Lower lobe of right lung (tissue), 2 donors: Measurements from ENCODE around the gene FAM118A. TPM values are rescaled to one million over a fixed set of nuclear protein-coding genes. Genes with fewer than 3 reads are reported as not detected.

ENCODE experiments used
- ATAC-seq, 2 donors: fragments of 200-7000 bp; cut with Tn5 transposase; one replicate each; pipeline ENCODE4 v1.9.1; 2020 to 2022; ENCODE audit warnings: mild to moderate bottlenecking in 2 of 2, moderate library complexity in 2 of 2
- DNase-seq: peaks from one replicate; pipeline ENCODE4 v3.0.0-alpha.2; 2020
- H3K27ac ChIP-seq: fragments of 200-600 bp; one replicate; pipeline ENCODE4 v1.8.0; 2022
- H3K27me3 ChIP-seq: fragments of 200-600 bp; one replicate; pipeline ENCODE4 v1.8.0; 2022; ENCODE audit warnings: low read depth
- H3K36me3 ChIP-seq: fragments of 200-600 bp; one replicate; pipeline ENCODE4 v1.8.0; 2022; ENCODE audit warnings: mild to moderate bottlenecking
- H3K4me1 ChIP-seq: fragments of 200-600 bp; one replicate; pipeline ENCODE4 v1.8.0; 2022
- H3K4me3 ChIP-seq: fragments of 200-600 bp; one replicate; pipeline ENCODE4 v1.8.0; 2022; ENCODE audit warnings: mild to moderate bottlenecking
- H3K9me3 ChIP-seq: fragments of 200-600 bp; one replicate; pipeline ENCODE4 v1.8.0; 2022
- CTCF ChIP-seq: fragments of 200-600 bp; IDR thresholded peaks from one replicate; pipeline ENCODE4 v1.8.0; 2022; ENCODE audit warnings: antibody characterized with exemption, mild to moderate bottlenecking
- intact Hi-C: fragments of 100-400 bp; cut with DNase I; formaldehyde crosslinking; loops from one replicate; pipeline ENCODE4 v1.11.0; 2022
- total RNA-seq: library from RNA; stranded (reverse); fragmentation: NEBNext Ultra II Directional; extraction: Animal tissue kit (Norgen Biotek cat#: 25700); gene quantifications from one replicate; pipeline ENCODE4 v1.2.1, GENCODE V29; 2021
- donor health status: DM: no; HTN: yes; CAD: no; lungs with severe emphysema.

Gene FAM118A
- total RNA-seq, 1 donor from 2014 or later: 19.8 TPM

GRCh38 chr22:45314054-45314721, 4.5 kb downstream of the FAM118A start:
- DNase-seq: no peak
- Histone ChIP-seq H3K27ac (no peak overlapping the region), H3K27me3 (no peaks in the 10 kb centered on the region), H3K4me3 (no peak overlapping the region), H3K36me3 (no peaks in the 10 kb centered on the region), H3K4me1 (peaks cover 50% of the 10 kb centered on the region), H3K9me3 (no peaks in the 10 kb centered on the region)
- no peak for ATAC-seq
- intact Hi-C loops: no loop called here
- no peak for TF ChIP-seq CTCF

- TF ChIP-seq CTCF: no peak
- Histone ChIP-seq H3K36me3 (no peaks in the 10 kb centered on the region), H3K4me3 (no peak overlapping the region), H3K4me1 (peaks cover 53% of the 10 kb centered on the region), H3K27me3 (no peaks in the 10 kb centered on the region), H3K27ac (no peak overlapping the region), H3K9me3 (no peaks in the 10 kb centered on the region)
- DNase-seq: no peak
- no peak for ATAC-seq
- intact Hi-C loops: no loop called here
Measured at GRCh38 chr22:45314786-45315185, 5.1 kb downstream of the FAM118A start.

- intact Hi-C loops: no loop called here
- H3K4me3 ChIP-seq: no peak overlapping the region
- TF ChIP-seq CTCF: no peak
- H3K27ac ChIP-seq: peak overlapping the region; percentile 75
- H3K36me3 ChIP-seq: no peaks in the 10 kb centered on the region
- no peaks in the 10 kb centered on the region for H3K27me3 ChIP-seq
- H3K4me1 ChIP-seq: peaks cover 42% of the 10 kb centered on the region
- no peak for DNase-seq
- ATAC-seq: no peak
- no peaks in the 10 kb centered on the region for H3K9me3 ChIP-seq
Measured at GRCh38 chr22:45316796-45317526, 7.2 kb downstream of the FAM118A start.

GRCh38 chr22:45317551-45318167, 7.9 kb downstream of the FAM118A start:
- Histone ChIP-seq H3K4me1 (peaks cover 42% of the 10 kb centered on the region), H3K4me3 (no peak overlapping the region), H3K36me3 (peaks cover 5% of the 10 kb centered on the region), H3K27me3 (no peaks in the 10 kb centered on the region), H3K9me3 (no peaks in the 10 kb centered on the region), H3K27ac (peak overlapping the region; percentile 75)
- intact Hi-C loops: no loop called here
- no peak for DNase-seq
- peak; percentile 41 for TF ChIP-seq CTCF
- ATAC-seq: peak; percentile 58

- peaks cover 42% of the 10 kb centered on the region for H3K4me1 ChIP-seq
- intact Hi-C loops: no loop called here
- peak; percentile 68 to 71 for ATAC-seq
- no peaks in the 10 kb centered on the region for H3K9me3 ChIP-seq
- peak; percentile 76 for DNase-seq
- peaks cover 10% of the 10 kb centered on the region for H3K36me3 ChIP-seq
- H3K27me3 ChIP-seq: no peaks in the 10 kb centered on the region
- H3K27ac ChIP-seq: peak overlapping the region; percentile 75
- H3K4me3 ChIP-seq: no peak overlapping the region
- no peak for TF ChIP-seq CTCF
Measured at GRCh38 chr22:45318168-45318557, 8.4 kb downstream of the FAM118A start.
